Raji (cell line): ENCODE measurements around the gene STAU1.

Experiments
- POLR2A ChIP-seq: IDR thresholded peaks from 2 replicates; pipeline ENCODE4 v1.6.1; 2011; ENCODE audit warnings: low read depth, low read length, control low read depth; ENCODE audit not compliant: insufficient read depth

STAU1 gene

GRCh38 chr20:49179368-49180277 lies 8.5 kb downstream of the STAU1 start:
- no peak for TF ChIP-seq POLR2A

GRCh38 chr20:49174183-49174582 lies 14.0 kb downstream of the STAU1 start:
- TF ChIP-seq POLR2A, result no peak

- no peak for TF ChIP-seq POLR2A
Observed at GRCh38 chr20:49172413-49172812, 15.7 kb downstream of the STAU1 start.

GRCh38 chr20:49171909-49172308 lies 16.2 kb downstream of the STAU1 start:
- no peak for TF ChIP-seq POLR2A

- TF ChIP-seq POLR2A, result no peak
Observed at GRCh38 chr20:49170714-49171113, 17.4 kb downstream of the STAU1 start.

- TF ChIP-seq POLR2A, result no peak
Observed at GRCh38 chr20:49169547-49169946, 18.6 kb downstream of the STAU1 start.

- no peak for TF ChIP-seq POLR2A
Observed at GRCh38 chr20:49167811-49168507, 20.2 kb downstream of the STAU1 start.

GRCh38 chr20:49166534-49167449 lies 21.3 kb downstream of the STAU1 start:
- no peak for TF ChIP-seq POLR2A

GRCh38 chr20:49165611-49166010 lies 22.5 kb downstream of the STAU1 start:
- TF ChIP-seq POLR2A, result no peak

GRCh38 chr20:49163696-49164095 lies 24.4 kb downstream of the STAU1 start:
- no peak for TF ChIP-seq POLR2A

GRCh38 chr20:49161428-49162152 lies 26.5 kb downstream of the STAU1 start:
- no peak for TF ChIP-seq POLR2A

GRCh38 chr20:49160057-49160929 lies 27.8 kb downstream of the STAU1 start:
- TF ChIP-seq POLR2A, result no peak

- TF ChIP-seq POLR2A, result no peak
Observed at GRCh38 chr20:49157146-49157545, 31.0 kb downstream of the STAU1 start.

- no peak for TF ChIP-seq POLR2A
Observed at GRCh38 chr20:49156481-49156880, 31.7 kb downstream of the STAU1 start.
